Smooth muscle cell (in vitro differentiated cells): ENCODE data around the gene YIF1A. TPM values are rescaled to one million over a fixed set of nuclear protein-coding genes. Genes with fewer than 3 reads are reported as not detected.

Experiments
- DNase-seq: peaks from one replicate; lab custom pipeline; 2025; ENCODE audit not compliant: unreplicated experiment; lab: John Stamatoyannopoulos, UW
- H2AFZ ChIP-seq: fragments of 200-600 bp; sonication (generic); 2 replicates; pipeline ENCODE4 v1.6.0; 2016; ENCODE audit warnings: antibody characterized with exemption, low read depth, mild to moderate bottlenecking
- H3F3A ChIP-seq: fragments of 200-600 bp; sonication (generic); 2 replicates; pipeline ENCODE4 v1.6.0; 2017; ENCODE audit warnings: antibody characterized with exemption, low read depth
- H3K27ac ChIP-seq: fragments of 200-600 bp; sonication (generic); 2 replicates; pipeline ENCODE4 v1.5.1; 2016; ENCODE audit warnings: low read depth, mild to moderate bottlenecking
- H3K27me3 ChIP-seq: fragments of 200-600 bp; sonication (generic); 2 replicates; pipeline ENCODE4 v1.6.1; 2016; ENCODE audit warnings: low read depth, mild to moderate bottlenecking
- H3K36me3 ChIP-seq: fragments of 200-600 bp; sonication (generic); 2 replicates; pipeline ENCODE4 v1.5.1; 2016; ENCODE audit warnings: low read depth
- H3K4me1 ChIP-seq: fragments of 200-600 bp; sonication (generic); 2 replicates; pipeline ENCODE4 v1.5.1; 2016; ENCODE audit warnings: low read depth
- H3K4me2 ChIP-seq: fragments of 200-600 bp; sonication (generic); 2 replicates; pipeline ENCODE4 v1.6.0; 2016; ENCODE audit warnings: mild to moderate bottlenecking
- H3K4me3 ChIP-seq: fragments of 200-600 bp; sonication (generic); 2 replicates; pipeline ENCODE4 v1.5.1; 2016; ENCODE audit warnings: mild to moderate bottlenecking
- H3K79me2 ChIP-seq: fragments of 200-600 bp; sonication (generic); 2 replicates; pipeline ENCODE4 v1.6.0; 2016; ENCODE audit warnings: low read depth, mild to moderate bottlenecking
- H3K9ac ChIP-seq: fragments of 200-600 bp; sonication (generic); 2 replicates; pipeline ENCODE4 v1.6.0; 2016; ENCODE audit warnings: low read depth
- H3K9me3 ChIP-seq: fragments of 200-600 bp; sonication (generic); replicated peaks from 2 replicates; pipeline ENCODE4 v1.5.1; 2016; ENCODE audit warnings: low read depth
- H4K20me1 ChIP-seq: fragments of 200-600 bp; sonication (generic); 2 replicates; pipeline ENCODE4 v1.6.0; 2016; ENCODE audit warnings: low read depth
- WGBS: methylation state at CpG from one replicate; pipeline ENCODE4 v1.1.7; 2016; ENCODE audit warnings: low lambda C conversion rate; 5-methylcytosine and 5-hydroxymethylcytosine counted together
- polyA plus RNA-seq: library from polyadenylated mRNA; unstranded; fragments of >200 nt; fragmentation: Nextera tagmentation; extraction: Ambion mirVana; gene quantifications from 2 replicates; pipeline ENCODE4 v1.2.1, GENCODE V29; 2016
- total RNA-seq: library from RNA; depleted of rRNA; stranded (reverse); fragments of >200 nt; gene quantifications from 2 replicates; pipeline ENCODE4 v1.2.3, GENCODE V29; 2014
- TF ChIP-seq, protein P1 (sequence below): fragments of 200-600 bp; sonication (generic); IDR thresholded peaks from 2 replicates; pipeline ENCODE4 v1.5.1; 2017; ENCODE audit warnings: borderline replicate concordance, mild to moderate bottlenecking, antibody characterized with exemption; ENCODE audit not compliant: insufficient read depth, poor library complexity, severe bottlenecking

The YIF1A gene
- total and polyA plus RNA-seq, 2 experiments from 2014 or later = 195 to 365 TPM

DNA sequence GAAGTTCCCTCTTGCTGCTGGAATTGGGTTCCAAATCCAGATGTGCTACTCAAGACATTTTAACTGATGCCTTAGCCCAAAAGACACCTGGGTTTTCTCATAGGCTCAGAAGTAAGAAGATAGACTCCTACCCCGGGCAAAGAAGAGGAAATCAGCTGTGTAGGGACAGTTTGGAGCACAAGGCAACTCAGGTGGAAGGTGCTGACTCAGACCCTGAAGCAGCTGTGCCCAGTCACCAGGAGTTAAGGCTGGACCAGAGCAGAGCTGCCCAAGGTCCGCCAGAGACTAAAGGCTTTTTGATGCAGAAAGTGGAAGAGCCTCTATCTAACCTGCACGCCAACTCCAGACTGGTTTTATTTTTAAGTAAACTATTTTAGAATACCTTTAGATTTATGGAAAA, 41.1 kb downstream of the YIF1A start:
- Histone ChIP-seq H3K27ac (no peak overlapping the region), H4K20me1 (peaks cover 8% of the 10 kb centered on the region), H3K9ac (no peak overlapping the region), H3F3A (peaks cover 5% of the 10 kb centered on the region), H3K4me1 (no peaks in the 10 kb centered on the region), H3K9me3 (no peaks in the 10 kb centered on the region), H3K36me3 (no peaks in the 10 kb centered on the region), H3K4me2 (no peak overlapping the region), H3K79me2 (no peaks in the 10 kb centered on the region), H3K27me3 (no peaks in the 10 kb centered on the region), H3K4me3 (no peak overlapping the region), H2AFZ (no peak overlapping the region)
- no peak for DNase-seq
- TF ChIP-seq, protein P1, sequence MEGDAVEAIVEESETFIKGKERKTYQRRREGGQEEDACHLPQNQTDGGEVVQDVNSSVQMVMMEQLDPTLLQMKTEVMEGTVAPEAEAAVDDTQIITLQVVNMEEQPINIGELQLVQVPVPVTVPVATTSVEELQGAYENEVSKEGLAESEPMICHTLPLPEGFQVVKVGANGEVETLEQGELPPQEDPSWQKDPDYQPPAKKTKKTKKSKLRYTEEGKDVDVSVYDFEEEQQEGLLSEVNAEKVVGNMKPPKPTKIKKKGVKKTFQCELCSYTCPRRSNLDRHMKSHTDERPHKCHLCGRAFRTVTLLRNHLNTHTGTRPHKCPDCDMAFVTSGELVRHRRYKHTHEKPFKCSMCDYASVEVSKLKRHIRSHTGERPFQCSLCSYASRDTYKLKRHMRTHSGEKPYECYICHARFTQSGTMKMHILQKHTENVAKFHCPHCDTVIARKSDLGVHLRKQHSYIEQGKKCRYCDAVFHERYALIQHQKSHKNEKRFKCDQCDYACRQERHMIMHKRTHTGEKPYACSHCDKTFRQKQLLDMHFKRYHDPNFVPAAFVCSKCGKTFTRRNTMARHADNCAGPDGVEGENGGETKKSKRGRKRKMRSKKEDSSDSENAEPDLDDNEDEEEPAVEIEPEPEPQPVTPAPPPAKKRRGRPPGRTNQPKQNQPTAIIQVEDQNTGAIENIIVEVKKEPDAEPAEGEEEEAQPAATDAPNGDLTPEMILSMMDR = no peak
- WGBS = 97% methylated on average over 3 of the region's 3 CpGs

DNA sequence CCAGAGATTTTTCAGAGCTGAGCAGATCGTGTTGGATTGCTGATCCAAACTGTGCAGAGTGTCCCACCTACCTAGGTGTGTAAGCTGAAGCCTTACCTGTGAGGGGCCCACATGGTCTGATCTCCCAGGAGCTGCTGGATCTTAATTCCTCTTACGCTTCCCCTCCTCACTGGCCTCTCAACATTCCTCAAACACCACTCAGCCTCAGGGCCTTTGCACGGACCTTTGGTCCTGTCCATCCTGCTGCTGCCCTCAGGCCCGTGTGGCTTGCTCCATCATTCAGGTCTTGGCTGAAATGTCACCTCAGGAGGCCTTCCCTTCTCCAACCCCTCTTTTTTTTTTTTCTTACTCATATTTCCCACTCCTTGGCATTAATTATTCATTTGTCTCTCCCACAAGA, 41.6 kb downstream of the YIF1A start:
- Histone ChIP-seq H3K79me2 (no peaks in the 10 kb centered on the region), H3K9me3 (no peaks in the 10 kb centered on the region), H3F3A (peaks cover 5% of the 10 kb centered on the region), H3K4me3 (no peak overlapping the region), H3K4me1 (no peaks in the 10 kb centered on the region), H3K36me3 (no peaks in the 10 kb centered on the region), H4K20me1 (peaks cover 8% of the 10 kb centered on the region), H3K4me2 (no peak overlapping the region), H2AFZ (no peak overlapping the region), H3K27ac (no peak overlapping the region), H3K27me3 (no peaks in the 10 kb centered on the region), H3K9ac (no peak overlapping the region)
- 93% methylated on average over 4 of the region's 4 CpGs for WGBS
- no peak for DNase-seq
- TF ChIP-seq, protein P1 = no peak

DNA sequence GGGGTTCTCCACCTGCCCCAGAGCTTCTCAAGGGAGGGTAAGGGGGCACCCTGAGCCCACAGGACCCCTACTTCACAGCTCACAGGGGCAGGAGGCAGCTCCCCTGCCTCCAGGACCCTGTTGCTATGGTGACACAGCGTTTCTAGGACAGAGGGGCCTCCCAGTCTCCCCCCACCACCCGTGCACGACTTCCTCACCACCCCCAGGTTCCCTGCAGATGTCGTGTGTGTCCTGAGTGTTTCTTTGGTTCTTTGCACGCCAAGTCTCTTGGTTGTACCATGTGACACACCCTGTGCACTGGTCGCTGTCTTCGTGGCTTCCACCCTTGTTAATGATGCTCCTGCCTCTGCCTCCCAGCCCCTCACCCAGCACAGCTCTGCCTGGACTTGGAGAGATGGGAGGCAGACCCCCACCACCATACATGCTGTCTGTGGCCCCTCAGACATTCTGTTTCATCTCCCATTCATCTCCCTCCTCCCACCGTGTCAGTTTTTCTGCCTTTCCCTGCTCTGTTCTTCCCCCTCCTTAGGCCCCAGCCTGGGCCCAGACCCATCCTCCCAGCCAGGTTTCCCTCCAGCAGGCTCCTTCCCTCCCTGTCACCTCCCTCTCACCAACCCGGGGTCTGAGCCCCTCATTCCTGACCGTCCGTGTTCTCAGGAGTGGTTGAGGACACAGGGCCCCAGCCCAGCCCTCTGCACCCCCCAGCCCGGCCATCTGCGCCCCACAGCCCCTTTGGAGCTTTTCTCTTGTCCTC, 45.0 kb downstream of the YIF1A start:
- TF ChIP-seq, protein P1 = no peak
- Histone ChIP-seq H3K79me2 (no peaks in the 10 kb centered on the region), H3K27me3 (no peaks in the 10 kb centered on the region)

More for the DNA sequence above, 45.0 kb downstream of the YIF1A start:
- no peak overlapping the region for H3K4me2 ChIP-seq
- no peak overlapping the region for H3K9ac ChIP-seq
- no peak overlapping the region for H3K27ac ChIP-seq
- H3K9me3 ChIP-seq = no peaks in the 10 kb centered on the region
- H3K4me1 ChIP-seq = no peaks in the 10 kb centered on the region
- H2AFZ ChIP-seq = no peak overlapping the region
- 89% methylated on average over 13 of the region's 13 CpGs for WGBS
- no peak for DNase-seq
- H4K20me1 ChIP-seq = peaks cover 8% of the 10 kb centered on the region
- H3K4me3 ChIP-seq = no peak overlapping the region
- H3K36me3 ChIP-seq = no peaks in the 10 kb centered on the region
- H3F3A ChIP-seq = peaks cover 5% of the 10 kb centered on the region
